ENCODE measurements around the gene REXO1. TPM values are rescaled to one million over a fixed set of nuclear protein-coding genes. Genes with fewer than 3 reads are reported as not detected.

Gene REXO1
- total RNA-seq, 1 donor from 2014 or later: 37.2 TPM

DNA sequence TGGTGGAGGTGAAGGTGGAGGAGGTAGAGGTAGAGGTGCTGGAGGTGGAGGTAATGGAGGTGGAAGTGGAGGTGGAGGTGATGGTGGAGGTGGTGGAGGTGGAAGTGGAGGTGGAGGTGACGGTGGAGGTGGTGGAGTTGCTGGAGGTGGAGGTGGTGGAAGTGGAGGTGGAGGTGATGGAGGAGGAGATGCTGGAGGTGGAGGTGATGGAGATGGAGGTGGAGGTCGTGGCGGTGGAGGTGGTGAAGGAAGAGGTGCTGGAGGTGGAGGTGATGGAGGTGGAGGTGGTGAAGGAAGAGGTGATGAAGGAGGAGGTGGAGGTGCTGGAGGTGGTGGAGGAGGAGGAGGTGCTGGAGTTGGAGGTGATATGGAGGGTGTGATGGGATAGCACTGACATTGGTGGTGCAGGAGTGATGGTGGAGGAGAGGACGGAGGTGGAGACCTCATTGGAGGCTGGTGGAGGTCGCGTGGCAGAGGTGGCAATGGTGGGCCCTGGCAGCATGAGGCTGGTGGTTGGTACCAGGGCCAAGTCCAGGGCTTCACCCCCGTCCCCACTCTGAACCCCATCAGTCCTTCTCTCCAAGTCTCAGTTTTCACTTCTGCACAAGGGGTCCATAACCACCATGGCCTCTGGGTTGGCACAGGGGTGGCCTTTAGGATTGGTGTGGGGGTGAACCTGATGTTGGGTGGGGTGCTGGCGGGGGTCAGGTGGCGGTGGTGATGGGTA, 79.2 kb downstream of the REXO1 start:
- H3K9me3 ChIP-seq: peaks cover 11% of the 10 kb centered on the region
- H3K27ac ChIP-seq: no peak overlapping the region
- TF ChIP-seq, protein P1, sequence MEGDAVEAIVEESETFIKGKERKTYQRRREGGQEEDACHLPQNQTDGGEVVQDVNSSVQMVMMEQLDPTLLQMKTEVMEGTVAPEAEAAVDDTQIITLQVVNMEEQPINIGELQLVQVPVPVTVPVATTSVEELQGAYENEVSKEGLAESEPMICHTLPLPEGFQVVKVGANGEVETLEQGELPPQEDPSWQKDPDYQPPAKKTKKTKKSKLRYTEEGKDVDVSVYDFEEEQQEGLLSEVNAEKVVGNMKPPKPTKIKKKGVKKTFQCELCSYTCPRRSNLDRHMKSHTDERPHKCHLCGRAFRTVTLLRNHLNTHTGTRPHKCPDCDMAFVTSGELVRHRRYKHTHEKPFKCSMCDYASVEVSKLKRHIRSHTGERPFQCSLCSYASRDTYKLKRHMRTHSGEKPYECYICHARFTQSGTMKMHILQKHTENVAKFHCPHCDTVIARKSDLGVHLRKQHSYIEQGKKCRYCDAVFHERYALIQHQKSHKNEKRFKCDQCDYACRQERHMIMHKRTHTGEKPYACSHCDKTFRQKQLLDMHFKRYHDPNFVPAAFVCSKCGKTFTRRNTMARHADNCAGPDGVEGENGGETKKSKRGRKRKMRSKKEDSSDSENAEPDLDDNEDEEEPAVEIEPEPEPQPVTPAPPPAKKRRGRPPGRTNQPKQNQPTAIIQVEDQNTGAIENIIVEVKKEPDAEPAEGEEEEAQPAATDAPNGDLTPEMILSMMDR (IDR thresholded peaks at IDR 0.05): no peak
- ATAC-seq: no peak
- H3K4me1 ChIP-seq: peaks cover 2% of the 10 kb centered on the region
- no peaks in the 10 kb centered on the region for H3K36me3 ChIP-seq
- intact Hi-C loops (cut with DNase I): loop anchor here (10.0 kb wide), 1 partner anchor 224 kb away; no protein-coding TSS in a partner anchor
- no peak overlapping the region for H3K4me3 ChIP-seq
- DNase-seq: no peak
- peaks cover 74% of the 10 kb centered on the region for H3K27me3 ChIP-seq

DNA sequence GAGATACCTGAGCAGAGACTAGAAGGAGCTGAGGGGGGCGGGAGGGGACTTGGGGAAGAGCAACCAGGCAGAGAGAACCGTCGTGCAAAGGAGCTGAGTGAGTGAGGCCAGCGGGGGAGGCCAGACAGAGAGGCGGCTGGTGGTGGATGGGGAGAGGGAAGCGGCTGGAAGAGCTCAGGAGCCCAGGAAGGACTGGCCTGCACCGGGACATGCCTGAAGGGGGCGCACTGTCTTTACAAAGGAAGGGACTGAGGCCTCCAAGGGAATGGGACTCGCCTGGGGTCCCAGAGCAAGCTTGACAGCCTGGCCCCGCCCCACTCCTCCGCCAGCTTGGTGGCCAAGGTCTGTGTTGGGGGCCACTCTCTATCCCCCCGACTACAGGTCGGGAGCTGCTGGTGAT, 80.0 kb downstream of the REXO1 start:
- no peak for DNase-seq
- Histone ChIP-seq H3K27me3 (peaks cover 74% of the 10 kb centered on the region), H3K4me3 (no peak overlapping the region), H3K9me3 (peaks cover 11% of the 10 kb centered on the region), H3K36me3 (no peaks in the 10 kb centered on the region), H3K27ac (no peak overlapping the region), H3K4me1 (peaks cover 2% of the 10 kb centered on the region)
- TF ChIP-seq, protein P1 (IDR thresholded peaks at IDR 0.05): no peak
- intact Hi-C loops (cut with DNase I): loop anchor here (10.0 kb wide), 1 partner anchor 223 kb away; no protein-coding TSS in a partner anchor
- peak; percentile 12 for ATAC-seq

DNA sequence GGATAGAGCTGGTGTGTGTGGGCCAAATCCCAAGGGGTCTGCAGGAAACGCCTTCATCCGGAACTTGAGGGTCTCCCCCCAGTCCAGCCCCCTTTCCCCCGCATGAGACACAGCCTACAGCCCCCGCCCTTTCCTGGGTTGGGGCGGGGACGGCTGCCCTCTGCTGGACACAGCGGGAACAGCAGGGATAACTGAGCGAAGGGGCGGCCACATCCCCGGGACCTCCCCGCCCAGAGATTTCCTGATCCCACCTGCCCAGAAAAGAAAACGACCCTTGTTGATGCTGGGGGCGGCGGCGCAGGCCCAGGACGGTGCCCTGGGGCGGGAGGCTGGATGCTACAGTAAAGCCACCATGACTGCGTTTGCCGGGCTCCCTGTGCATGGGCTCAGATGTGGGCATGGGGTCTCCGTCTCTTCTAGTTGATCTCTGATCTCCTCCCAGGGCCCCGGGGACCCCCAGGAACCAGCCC, 80.8 kb downstream of the REXO1 start:
- peaks cover 82% of the 10 kb centered on the region for H3K27me3 ChIP-seq
- intact Hi-C loops (cut with DNase I): loop anchor here (10.0 kb wide), 1 partner anchor 223 kb away; no protein-coding TSS in a partner anchor
- no peak overlapping the region for H3K27ac ChIP-seq
- TF ChIP-seq, protein P1 (IDR thresholded peaks at IDR 0.05): peak; percentile 91
- no peak for DNase-seq
- no peak overlapping the region for H3K4me3 ChIP-seq
- H3K9me3 ChIP-seq: peaks cover 11% of the 10 kb centered on the region
- peaks cover 2% of the 10 kb centered on the region for H3K4me1 ChIP-seq
- H3K36me3 ChIP-seq: no peaks in the 10 kb centered on the region
- peak; percentile 81 for ATAC-seq

DNA sequence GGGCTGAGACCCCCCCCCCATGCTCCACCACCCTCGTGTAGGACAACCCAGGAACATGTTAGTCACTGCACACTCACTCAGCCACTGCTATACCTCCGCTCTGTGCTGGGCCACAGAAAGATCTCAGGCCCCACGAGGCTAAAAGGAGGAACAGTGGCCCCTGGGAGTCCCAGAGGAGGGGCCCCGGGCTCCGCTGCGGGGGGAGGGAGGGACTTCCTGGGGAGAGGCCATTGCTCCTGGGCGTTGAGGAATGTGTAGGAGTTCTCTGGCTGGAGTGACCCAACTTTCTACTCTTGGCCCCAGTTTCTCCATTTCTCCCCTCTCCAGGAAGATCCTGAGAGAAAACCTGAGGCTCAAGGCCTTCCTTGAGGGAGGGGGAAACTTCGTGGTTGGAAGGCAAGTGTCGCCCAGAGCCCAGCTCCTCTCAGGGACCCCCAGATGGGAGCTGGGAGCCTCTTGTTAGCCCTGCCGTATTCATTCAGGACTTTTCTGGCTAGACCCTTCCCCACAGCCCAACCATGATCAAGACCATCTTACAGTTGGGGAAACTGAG, 81.4 kb downstream of the REXO1 start:
- H3K27me3 ChIP-seq: peaks cover 83% of the 10 kb centered on the region
- H3K4me3 ChIP-seq: no peak overlapping the region
- no peak overlapping the region for H3K27ac ChIP-seq
- intact Hi-C loops (cut with DNase I): loop anchor here (10.0 kb wide), 1 partner anchor 222 kb away; no protein-coding TSS in a partner anchor
- DNase-seq (no peak), ATAC-seq (no peak)
- H3K9me3 ChIP-seq: peaks cover 11% of the 10 kb centered on the region
- TF ChIP-seq, protein P1 (IDR thresholded peaks at IDR 0.05): no peak
- H3K4me1 ChIP-seq: peaks cover 2% of the 10 kb centered on the region
- no peaks in the 10 kb centered on the region for H3K36me3 ChIP-seq

DNA sequence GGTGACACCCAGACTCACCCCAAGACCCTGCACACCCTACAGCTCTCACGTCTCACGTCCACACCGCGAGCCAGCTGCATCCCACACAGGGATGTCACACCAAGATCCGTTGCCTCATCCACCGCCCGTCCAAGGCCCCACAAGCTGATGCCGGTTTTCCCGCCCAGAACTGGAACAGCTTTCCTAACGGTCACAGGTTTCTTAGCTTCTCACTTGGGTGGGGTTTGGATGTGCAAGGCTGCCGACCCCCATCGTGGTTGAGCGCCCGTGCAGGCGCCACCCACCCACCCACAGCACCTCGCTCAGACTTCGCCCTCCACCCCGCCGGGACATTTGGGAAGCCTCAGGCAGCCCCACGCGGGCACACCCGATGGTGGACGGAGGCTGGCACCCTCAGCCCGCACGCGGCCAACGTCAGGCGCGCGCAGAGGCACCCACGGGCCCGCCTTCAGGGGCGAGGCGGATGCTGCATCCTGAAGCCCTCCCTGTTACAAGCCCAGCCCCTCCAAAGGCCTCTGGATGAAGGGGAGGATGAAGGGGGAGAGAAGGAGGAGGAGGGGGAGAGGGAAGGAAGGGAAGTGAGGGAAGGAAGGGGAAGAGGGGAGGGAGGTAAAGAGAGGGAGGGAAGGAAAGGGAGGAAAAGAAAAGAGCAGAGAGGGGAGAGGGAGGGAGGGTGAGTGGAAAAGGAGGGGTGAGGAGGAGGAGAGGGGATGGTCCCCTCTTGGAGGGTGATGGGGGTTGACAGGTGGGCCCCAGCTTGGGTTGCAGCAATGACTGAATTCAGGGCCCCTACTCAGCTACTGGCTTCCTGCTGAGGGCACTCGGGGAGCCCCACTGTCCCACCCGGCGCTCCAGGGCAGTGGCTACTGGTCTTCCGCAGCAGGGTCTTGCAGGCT, 82.1 kb downstream of the REXO1 start:
- H3K4me3 ChIP-seq: no peak overlapping the region
- DNase-seq: no peak
- no peaks in the 10 kb centered on the region for H3K36me3 ChIP-seq
- ATAC-seq: no peak
- TF ChIP-seq, protein P1 (IDR thresholded peaks at IDR 0.05): no peak
- H3K27ac ChIP-seq: no peak overlapping the region
- H3K4me1 ChIP-seq: peaks cover 2% of the 10 kb centered on the region
- H3K9me3 ChIP-seq: peaks cover 9% of the 10 kb centered on the region
- H3K27me3 ChIP-seq: peaks cover 86% of the 10 kb centered on the region
- intact Hi-C loops (cut with DNase I): loop anchor here (10.0 kb wide), 1 partner anchor 221 kb away; no protein-coding TSS in a partner anchor
